ENCODE results near the gene CRTAP. TPM values are rescaled to one million over a fixed set of nuclear protein-coding genes. Genes with fewer than 3 reads are reported as not detected.

CRTAP gene
- total and polyA plus RNA-seq, 2 of the 13 experiments (the other 11 are each of a cell fraction or from before 2014, with no cell fraction given), result 54.2 to 119 TPM

- TF ChIP-seq DPF2 (CRISPR knock-in tag; IDR thresholded peaks at IDR 0.05; ENCODE audit: borderline replicate concordance, low read depth), result no peak
- no peak for TF ChIP-seq ZNF646 (CRISPR knock-in tag; IDR thresholded peaks at IDR 0.05)
- TF ChIP-seq TGIF2 (CRISPR knock-in tag; IDR thresholded peaks at IDR 0.05), result no peak
- no peak for TF ChIP-seq ELF1 (CRISPR knock-in tag; IDR thresholded peaks at IDR 0.05)
- TF ChIP-seq, protein P1, sequence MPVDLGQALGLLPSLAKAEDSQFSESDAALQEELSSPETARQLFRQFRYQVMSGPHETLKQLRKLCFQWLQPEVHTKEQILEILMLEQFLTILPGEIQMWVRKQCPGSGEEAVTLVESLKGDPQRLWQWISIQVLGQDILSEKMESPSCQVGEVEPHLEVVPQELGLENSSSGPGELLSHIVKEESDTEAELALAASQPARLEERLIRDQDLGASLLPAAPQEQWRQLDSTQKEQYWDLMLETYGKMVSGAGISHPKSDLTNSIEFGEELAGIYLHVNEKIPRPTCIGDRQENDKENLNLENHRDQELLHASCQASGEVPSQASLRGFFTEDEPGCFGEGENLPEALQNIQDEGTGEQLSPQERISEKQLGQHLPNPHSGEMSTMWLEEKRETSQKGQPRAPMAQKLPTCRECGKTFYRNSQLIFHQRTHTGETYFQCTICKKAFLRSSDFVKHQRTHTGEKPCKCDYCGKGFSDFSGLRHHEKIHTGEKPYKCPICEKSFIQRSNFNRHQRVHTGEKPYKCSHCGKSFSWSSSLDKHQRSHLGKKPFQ (CRISPR knock-in tag; IDR thresholded peaks at IDR 0.05; ENCODE audit: insufficient replicate concordance), result no peak
- TF ChIP-seq KAT8 (CRISPR knock-in tag; IDR thresholded peaks at IDR 0.05), result no peak
- no peak for TF ChIP-seq POGZ (CRISPR knock-in tag; IDR thresholded peaks at IDR 0.05)
- no peak for TF ChIP-seq SOX6 (IDR thresholded peaks at IDR 0.05)
- no peak for TF ChIP-seq SOX6 (CRISPR knock-in tag; IDR thresholded peaks at IDR 0.05)
Measured at GRCh38 chr3:33075995-33076394, 37.8 kb upstream of the CRTAP start (continued).

Measured in HepG2 (cell line).